H1 (cell line): ENCODE results near the gene AAK1. TPM values are rescaled to one million over a fixed set of nuclear protein-coding genes. Genes with fewer than 3 reads are reported as not detected.

Experiments
- CTCF ChIA-PET: fragments of 300-600 bp; sonication (Branson Sonifier 250); formaldehyde crosslinking; loops from one replicate; lab custom pipeline; 2021; ENCODE audit not compliant: partially characterized antibody; lab: Charles Lee
- POLR2A ChIA-PET: fragments of 300-600 bp; sonication (Branson Sonifier 250); formaldehyde crosslinking; loops from one replicate; lab custom pipeline; 2021; ENCODE audit warnings: inconsistent platforms; ENCODE audit not compliant: partially characterized antibody; lab: Charles Lee
- DNase-seq, 2 experiments: peaks; one replicate each; pipeline versions ENCODE4 v3.0.0 to v3.0.0-alpha.2; 2010 to 2022; ENCODE audit warnings: low spot score in 2 of 2, low read depth in 1 of 2, mixed read lengths in 1 of 2
- FAIRE-seq: peaks from 2 replicates; lab custom pipeline; 2011; peaks lifted over from hg19 to GRCh38; lab: Jason Lieb, UNC
- H2AFZ ChIP-seq: 2 replicates; pipeline ENCODE4 v1.8.1; 2012; ENCODE audit warnings: low read length, inconsistent platforms
- H2AK5ac ChIP-seq: 2 replicates; pipeline ENCODE4 v1.6.1; 2013; ENCODE audit warnings: low read depth, low read length
- H2BK120ac ChIP-seq: replicated peaks from 2 replicates; pipeline ENCODE3; 2013; ENCODE audit warnings: low read depth, low read length, inconsistent platforms
- H2BK12ac ChIP-seq: 2 replicates; pipeline ENCODE4 v1.6.1; 2013; ENCODE audit warnings: low read depth, low read length
- H2BK15ac ChIP-seq: 2 replicates; pipeline ENCODE4 v1.6.1; 2013; ENCODE audit warnings: low read length
- H2BK20ac ChIP-seq: 2 replicates; pipeline ENCODE4 v1.6.1; 2013; ENCODE audit warnings: low read length
- H2BK5ac ChIP-seq: 2 replicates; pipeline ENCODE4 v1.6.1; 2013; ENCODE audit warnings: low read depth, low read length
- H3K14ac ChIP-seq: 2 replicates; pipeline ENCODE4 v1.6.1; 2013; ENCODE audit warnings: inconsistent platforms; ENCODE audit not compliant: insufficient read length
- H3K18ac ChIP-seq: 2 replicates; pipeline ENCODE4 v1.6.1; 2013; ENCODE audit warnings: low read length; ENCODE audit errors: extremely low read depth
- H3K23ac ChIP-seq: 2 replicates; pipeline ENCODE4 v1.6.1; 2013; ENCODE audit warnings: inconsistent platforms; ENCODE audit not compliant: insufficient read length
- H3K23me2 ChIP-seq: 2 replicates; pipeline ENCODE4 v1.6.1; 2013; ENCODE audit warnings: low read depth, low read length
- H3K27ac ChIP-seq: 2 replicates; pipeline ENCODE4 v1.6.1; 2011; ENCODE audit warnings: low read depth, low read length, inconsistent platforms
- H3K27me3 ChIP-seq, 4 experiments: replicated peaks in 1 of 4; 1 replicate in 1 of 4; 2 replicates in 3 of 4; pipeline versions ENCODE4 v1.6.1 to v1.8.1; 2011 to 2013; ENCODE audit warnings: low read length in 3 of 4, mild to moderate bottlenecking in 3 of 4, inconsistent platforms in 2 of 4, mixed read lengths in 2 of 4, moderate library complexity in 1 of 4; ENCODE audit not compliant: control insufficient read depth in 3 of 4, insufficient read depth in 3 of 4; ENCODE audit errors: extremely low read depth in 1 of 4
- H3K36me3 ChIP-seq, 4 experiments: 2 replicates each; pipeline versions ENCODE4 v1.6.1 to v1.8.1; 2011 to 2013; ENCODE audit warnings: mild to moderate bottlenecking in 4 of 4, low read length in 3 of 4, moderate library complexity in 2 of 4, control low read depth in 1 of 4, inconsistent platforms in 1 of 4; ENCODE audit not compliant: insufficient read depth in 4 of 4, control insufficient read depth in 2 of 4
- H3K4ac ChIP-seq: replicated peaks from 2 replicates; pipeline ENCODE3; 2013; ENCODE audit warnings: low read length, low read depth, mixed read lengths, inconsistent platforms; ENCODE audit not compliant: insufficient read length
- H3K4me1 ChIP-seq, 4 experiments: replicated peaks in 1 of 4; 1 replicate in 1 of 4; 2 replicates in 3 of 4; pipeline versions ENCODE4 v1.6.1 to v1.8.1; 2011 to 2013; ENCODE audit warnings: low read length in 3 of 4, inconsistent platforms in 2 of 4, mixed read lengths in 1 of 4; ENCODE audit not compliant: insufficient read depth in 4 of 4, control insufficient read depth in 3 of 4
- H3K4me2 ChIP-seq, 2 experiments: 2 replicates each; pipeline versions ENCODE4 v1.6.1 to v1.8.1; 2011 to 2013; ENCODE audit warnings: low read depth in 2 of 2, low read length in 2 of 2, control low read depth in 1 of 2, inconsistent platforms in 1 of 2, mild to moderate bottlenecking in 1 of 2; ENCODE audit not compliant: insufficient read depth in 1 of 2
- H3K4me3 ChIP-seq, 4 experiments: fragments of 200-600, 300-600 bp in 1 of 4; sonication (generic), shearing (Covaris generic), sonication (Bioruptor Twin) in 1 of 4; 2 replicates each; pipeline versions ENCODE4 v1.5.1 to v1.8.1; 2011 to 2016; ENCODE audit warnings: low read length in 4 of 4, low read depth in 3 of 4, control low read depth in 2 of 4, inconsistent platforms in 2 of 4, mild to moderate bottlenecking in 2 of 4, mixed read lengths in 1 of 4, moderate library complexity in 1 of 4; ENCODE audit not compliant: insufficient read depth in 2 of 4; ENCODE audit errors: extremely low read depth in 1 of 4
- H3K56ac ChIP-seq: replicated peaks from 2 replicates; pipeline ENCODE3; 2013; ENCODE audit warnings: low read depth, mild to moderate bottlenecking, mixed read lengths, low read length, inconsistent platforms; ENCODE audit not compliant: insufficient read length
- H3K79me1 ChIP-seq: 2 replicates; pipeline ENCODE4 v1.6.1; 2013; ENCODE audit warnings: low read depth, low read length, control low read depth
- H3K79me2 ChIP-seq, 2 experiments: 2 replicates each; pipeline versions ENCODE4 v1.6.1 to v1.8.1; 2012 to 2013; ENCODE audit warnings: low read length in 2 of 2, mild to moderate bottlenecking in 2 of 2, inconsistent platforms in 1 of 2; ENCODE audit not compliant: insufficient read depth in 2 of 2, control insufficient read depth in 1 of 2
- H3K9ac ChIP-seq, 4 experiments: replicated peaks in 1 of 4; 1 replicate in 1 of 4; 2 replicates in 3 of 4; pipeline versions ENCODE4 v1.6.1 to v1.8.1; 2011 to 2013; ENCODE audit warnings: low read depth in 3 of 4, low read length in 3 of 4, control low read depth in 2 of 4, mild to moderate bottlenecking in 2 of 4, moderate library complexity in 2 of 4, inconsistent platforms in 1 of 4; ENCODE audit errors: extremely low read depth in 1 of 4
- H3K9me3 ChIP-seq, 2 experiments: 2 replicates each; pipeline versions ENCODE4 v1.6.1 to v1.8.1; 2012 to 2013; ENCODE audit warnings: mild to moderate bottlenecking in 2 of 2, moderate library complexity in 2 of 2, control low read depth in 1 of 2, inconsistent platforms in 1 of 2, low read depth in 1 of 2, low read length in 1 of 2, mixed read lengths in 1 of 2; ENCODE audit not compliant: insufficient read depth in 2 of 2
- H4K20me1 ChIP-seq, 2 experiments: replicated peaks in 1 of 2; 2 replicates each; pipeline versions ENCODE3 to v1.8.1; 2011 to 2013; ENCODE audit warnings: inconsistent platforms in 2 of 2, low read length in 2 of 2, mild to moderate bottlenecking in 1 of 2; ENCODE audit not compliant: insufficient read depth in 2 of 2, control insufficient read depth in 1 of 2
- H4K5ac ChIP-seq: 2 replicates; pipeline ENCODE4 v1.6.1; 2013; ENCODE audit warnings: low read length, low read depth, mixed read lengths, inconsistent platforms; ENCODE audit not compliant: insufficient read length
- H4K8ac ChIP-seq: 2 replicates; pipeline ENCODE4 v1.8.0; 2013; ENCODE audit warnings: mild to moderate bottlenecking, moderate library complexity, low read length, inconsistent platforms; ENCODE audit not compliant: insufficient read depth; ENCODE audit errors: extremely low read depth
- H4K91ac ChIP-seq: replicated peaks from 2 replicates; pipeline ENCODE3; 2013; ENCODE audit warnings: low read length, mixed read lengths, inconsistent platforms; ENCODE audit not compliant: insufficient read length
- BCL11A ChIP-seq, 2 experiments: IDR thresholded peaks; one replicate each; pipeline ENCODE4 v1.6.1; 2011; ENCODE audit warnings: low read depth in 2 of 2, low read length in 2 of 2, mild to moderate bottlenecking in 2 of 2
- CHD2 ChIP-seq: IDR thresholded peaks from 2 replicates; pipeline ENCODE4 v1.6.1; 2012; ENCODE audit warnings: low read length, improper control_type of control experiment
- CTCF ChIP-seq, 3 experiments: IDR thresholded peaks; 1 replicate in 2 of 3; 2 replicates in 1 of 3; pipeline versions ENCODE4 v1.5.1 to v1.6.1; 2011; ENCODE audit warnings: low read length in 3 of 3, mild to moderate bottlenecking in 3 of 3, inconsistent platforms in 2 of 3, low read depth in 1 of 3, moderate library complexity in 1 of 3; ENCODE audit not compliant: insufficient read depth in 1 of 3; ENCODE audit errors: control extremely low read depth in 1 of 3
- EP300 ChIP-seq, 2 experiments: IDR thresholded peaks; 1 replicate in 1 of 2; 2 replicates in 1 of 2; pipeline ENCODE4 v1.6.1; 2011 to 2012; ENCODE audit warnings: low read depth in 2 of 2, low read length in 2 of 2, mild to moderate bottlenecking in 2 of 2, borderline replicate concordance in 1 of 2, inconsistent platforms in 1 of 2, moderate library complexity in 1 of 2
- HDAC2 ChIP-seq, 2 experiments: fragments of 300-600 bp in 1 of 2; sonication (generic) in 1 of 2; IDR thresholded peaks; 2 replicates each; pipeline ENCODE4 v1.6.1; 2011 to 2012; ENCODE audit warnings: low read depth in 2 of 2, low read length in 2 of 2, mild to moderate bottlenecking in 2 of 2, moderate library complexity in 2 of 2, borderline replicate concordance in 1 of 2, inconsistent platforms in 1 of 2
- KDM1A ChIP-seq: fragments of 200-600, 300-600 bp; sonication (generic); IDR thresholded peaks from 2 replicates; pipeline ENCODE4 v1.7.1; 2016; ENCODE audit warnings: mild to moderate bottlenecking, low read length, borderline replicate concordance
- SP1 ChIP-seq: IDR thresholded peaks from 2 replicates; pipeline ENCODE4 v1.6.1; 2011; ENCODE audit warnings: low read depth, low read length
- WGBS, 2 experiments: shearing (Covaris generic) in 1 of 2; methylation state at CpG; one replicate each; pipeline versions ENCODE4 v1.1.6 to v1.1.7; 2013 to 2015; ENCODE audit warnings: low lambda C conversion rate in 2 of 2, mixed read lengths in 2 of 2, inconsistent platforms in 1 of 2, low coverage in 1 of 2, missing lambda C conversion rate in 1 of 2; ENCODE audit not compliant: insufficient replicate concordance in 2 of 2, insufficient coverage in 1 of 2, insufficient read length in 1 of 2; ENCODE audit errors: extremely low coverage in 1 of 2, missing lambda C conversion rate in 1 of 2; 5-methylcytosine and 5-hydroxymethylcytosine counted together
- polyA plus RNA-seq, 7 experiments: library from polyadenylated mRNA; depleted of rRNA in 3 of 7; stranded (reverse) in 5 of 7; unstranded in 2 of 7; fragments of >200 nt in 5 of 7; fragments of 200-250 nt in 2 of 7; gene quantifications; 1 replicate in 5 of 7; 2 replicates in 1 of 7; 4 replicates in 1 of 7; pipeline versions ENCODE4 v1.2.1 to v1.2.3, GENCODE V29; 2011 to 2013; ENCODE audit warnings: missing spikeins in 2 of 7, mixed read lengths in 2 of 7
- total RNA-seq: library from RNA; stranded (reverse); fragmentation: NEBNext Ultra II Directional; extraction: Animal tissue kit (Norgen Biotek cat#: 25700); gene quantifications from 2 replicates; pipeline ENCODE4 v1.2.1, GENCODE V29; 2021

AAK1 gene
- total and polyA plus RNA-seq, 2 of the 8 experiments (the other 6 are each of a cell fraction or from before 2014, with no cell fraction given) = 10.0 to 40.5 TPM

- H3K4me3 ChIP-seq = no peak overlapping the region
- H3K27me3 ChIP-seq = no peaks in the 10 kb centered on the region
- H3K4ac ChIP-seq = no peak overlapping the region
- H3K14ac ChIP-seq = no peak overlapping the region
- TF ChIP-seq EP300 (IDR thresholded peaks at IDR 0.05; ENCODE audit: borderline replicate concordance in 1 of 2, low read depth in 2 of 2, low read length in 2 of 2) = no peak
- no peak for TF ChIP-seq BCL11A (IDR thresholded peaks at IDR 0.05; ENCODE audit: low read depth in 2 of 2, low read length in 2 of 2)
- TF ChIP-seq KDM1A = no peak
- TF ChIP-seq SP1 = no peak
- TF ChIP-seq CTCF (IDR thresholded peaks at IDR 0.05; ENCODE audit: control extremely low read depth in 1 of 3, insufficient read depth in 1 of 3, low read depth in 1 of 3, low read length in 3 of 3) = no peak
- TF ChIP-seq HDAC2 (IDR thresholded peaks at IDR 0.05; ENCODE audit: borderline replicate concordance in 1 of 2, low read depth in 2 of 2, low read length in 2 of 2) = no peak
- no peak for TF ChIP-seq CHD2
- DNase-seq (no peak), FAIRE-seq (no peak)
- H2BK20ac ChIP-seq = no peak overlapping the region
- no peak overlapping the region for H4K91ac ChIP-seq
- no peak overlapping the region for H3K27ac ChIP-seq
- CTCF ChIA-PET = interaction anchor here (1.0 to 11.5 kb wide), 10 partner anchors 11 to 162 kb away, joined by 3 to 128 read pairs (median 26); no protein-coding TSS in a partner anchor
- H3K36me3 ChIP-seq = no peaks in the 10 kb centered on the region
- H2BK15ac ChIP-seq = no peak overlapping the region
- H2BK120ac ChIP-seq = no peak overlapping the region
- H2AFZ ChIP-seq = no peak overlapping the region
- H3K23me2 ChIP-seq = no peaks in the 10 kb centered on the region
- peaks cover 0 to 5% (median 2%) of the 10 kb centered on the region in 4 experiments; a peak in 2 of 7 replicates for H3K4me1 ChIP-seq
- no peak overlapping the region for H2BK12ac ChIP-seq
- H3K56ac ChIP-seq = no peak overlapping the region
- no peak overlapping the region for H3K4me2 ChIP-seq
- no peak overlapping the region for H3K9ac ChIP-seq
- 96% methylated on average over 2 of the region's 2 CpGs; no CpG with 5 or more reads in 1 of the 2 experiments for WGBS, 2 experiments
- H3K23ac ChIP-seq = no peak overlapping the region
- H2AK5ac ChIP-seq = no peak overlapping the region
- no peak overlapping the region for H2BK5ac ChIP-seq
- POLR2A ChIA-PET = interaction anchor here (1.1 kb wide), 1 partner anchor 126 kb away, joined by 3 read pairs; the partner anchor contains the start of gene NFU1
- H3K18ac ChIP-seq = no peak overlapping the region
- no peak overlapping the region for H4K5ac ChIP-seq
- H4K8ac ChIP-seq = no peak overlapping the region; the same call in 1 of the 2 replicates
- 0 out of 2 replicates have a peak, but pooled peaks cover 2% of the 10 kb centered on the region for H3K79me1 ChIP-seq
- H3K9me3 ChIP-seq = no peaks in the 10 kb centered on the region
- H4K20me1 ChIP-seq = no peaks in the 10 kb centered on the region
- H3K79me2 ChIP-seq = peaks cover 0 to 13% of the 10 kb centered on the region in 2 experiments; a peak in 2 of 4 replicates
Observed at GRCh38 chr2:69563021-69563420, 80.5 kb downstream of the AAK1 start.
